WTC11 (cell line): ENCODE results near the gene RETSAT. TPM values are rescaled to one million over a fixed set of nuclear protein-coding genes. Genes with fewer than 3 reads are reported as not detected.

ENCODE experiments used
- ATAC-seq: fragments of 200-7000 bp; cut with Tn5 transposase; 2 replicates; pipeline ENCODE4 v1.10.0; 2021; ENCODE audit warnings: mild to moderate bottlenecking, moderate library complexity
- CTCF ChIA-PET: fragments of 300-600 bp; sonication (Branson Sonifier 250); formaldehyde crosslinking; loops from one replicate; lab custom pipeline; 2021; ENCODE audit warnings: antibody characterized with exemption; lab: Charles Lee
- POLR2A ChIA-PET: fragments of 350-600 bp; sonication (Branson Sonifier 250); formaldehyde crosslinking; loops from one replicate; lab custom pipeline; 2021; ENCODE audit warnings: antibody characterized with exemption; lab: Charles Lee
- DNase-seq: peaks from one replicate; pipeline ENCODE4 v3.0.0; 2021; ENCODE audit warnings: low spot score
- H3K27ac Mint-ChIP-seq: 2 replicates; pipeline ENCODE4 v1.8.0; 2021; ENCODE audit warnings: mixed read lengths
- H3K27me3 Mint-ChIP-seq: 2 replicates; pipeline ENCODE4 v1.8.0; 2021; ENCODE audit warnings: low read depth, mild to moderate bottlenecking, moderate library complexity, mixed read lengths
- H3K36me3 Mint-ChIP-seq: 2 replicates; pipeline ENCODE4 v1.8.0; 2021; ENCODE audit warnings: mixed read lengths
- H3K4me1 Mint-ChIP-seq: 2 replicates; pipeline ENCODE4 v1.8.0; 2022; ENCODE audit warnings: mixed read lengths
- H3K4me3 Mint-ChIP-seq: 2 replicates; pipeline ENCODE4 v1.8.0; 2021; ENCODE audit warnings: mild to moderate bottlenecking, moderate library complexity, mixed read lengths
- H3K9me3 Mint-ChIP-seq: 2 replicates; pipeline ENCODE4 v1.8.0; 2021; ENCODE audit warnings: mixed read lengths
- CBFB ChIP-seq: sonication (generic); formaldehyde crosslinking; IDR thresholded peaks from 2 replicates; pipeline ENCODE4 v1.8.1; 2022; ENCODE audit warnings: mild to moderate bottlenecking, low read depth, missing genetic modification reagents
- CREB1 ChIP-seq: sonication (generic); formaldehyde crosslinking; IDR thresholded peaks from 2 replicates; pipeline ENCODE4 v1.8.0; 2023; ENCODE audit warnings: mild to moderate bottlenecking, missing genetic modification reagents
- CREM ChIP-seq: sonication (generic); formaldehyde crosslinking; IDR thresholded peaks from 2 replicates; pipeline ENCODE4 v1.8.1; 2022; ENCODE audit warnings: mild to moderate bottlenecking, missing genetic modification reagents, moderate library complexity
- EMX1 ChIP-seq: fragments of 250-450 bp; sonication (Bioruptor Pico); IDR thresholded peaks from 2 replicates; pipeline ENCODE4 v1.8.0; 2021; ENCODE audit warnings: mild to moderate bottlenecking
- GABPB1 ChIP-seq: sonication (generic); formaldehyde crosslinking; IDR thresholded peaks from 2 replicates; pipeline ENCODE4 v1.8.1; 2023; ENCODE audit warnings: mild to moderate bottlenecking, missing genetic modification reagents
- HMGA2 ChIP-seq: fragments of 250-450 bp; sonication (Bioruptor Pico); IDR thresholded peaks from 2 replicates; pipeline ENCODE4 v1.4.0; 2021; ENCODE audit warnings: mild to moderate bottlenecking, moderate library complexity
- IRF2 ChIP-seq: sonication (generic); formaldehyde crosslinking; IDR thresholded peaks from 2 replicates; pipeline ENCODE4 v1.8.0; 2022; ENCODE audit warnings: low read depth, missing genetic modification reagents, borderline replicate concordance
- JUN ChIP-seq: sonication (generic); formaldehyde crosslinking; IDR thresholded peaks from 2 replicates; pipeline ENCODE4 v1.8.0; 2023; ENCODE audit warnings: mild to moderate bottlenecking, missing genetic modification reagents
- MXD4 ChIP-seq: fragments of 250-450 bp; sonication (Bioruptor Pico); IDR thresholded peaks from 2 replicates; pipeline ENCODE4 v1.8.0; 2021; ENCODE audit warnings: mild to moderate bottlenecking, moderate library complexity, borderline replicate concordance
- MYBL2 ChIP-seq: sonication (generic); formaldehyde crosslinking; IDR thresholded peaks from 2 replicates; pipeline ENCODE4 v1.8.1; 2023; ENCODE audit warnings: mild to moderate bottlenecking, moderate library complexity, missing genetic modification reagents
- NFATC4 ChIP-seq: fragments of 250-450 bp; sonication (Bioruptor Pico); IDR thresholded peaks from 2 replicates; pipeline ENCODE4 v1.9.0; 2021; ENCODE audit warnings: mild to moderate bottlenecking
- NFE2L1 ChIP-seq: sonication (generic); formaldehyde crosslinking; IDR thresholded peaks from 2 replicates; pipeline ENCODE4 v1.8.1; 2023; ENCODE audit warnings: missing genetic modification reagents
- NFYB ChIP-seq: sonication (generic); formaldehyde crosslinking; conservative IDR thresholded peaks from 2 replicates; pipeline ENCODE4 v1.8.0; 2022; ENCODE audit warnings: low read depth, missing genetic modification reagents
- SMAD3 ChIP-seq: sonication (generic); formaldehyde crosslinking; IDR thresholded peaks from 2 replicates; pipeline ENCODE4 v1.8.0; 2022; ENCODE audit warnings: missing genetic modification reagents, mild to moderate bottlenecking, borderline replicate concordance
- SMAD4 ChIP-seq: sonication (generic); formaldehyde crosslinking; IDR thresholded peaks from 2 replicates; pipeline ENCODE4 v1.8.0; 2022; ENCODE audit warnings: mild to moderate bottlenecking, missing genetic modification reagents
- SP1 ChIP-seq: sonication (generic); formaldehyde crosslinking; conservative IDR thresholded peaks from 2 replicates; pipeline ENCODE4 v1.8.1; 2022; ENCODE audit warnings: missing genetic modification reagents
- TCF7 ChIP-seq: sonication (generic); formaldehyde crosslinking; IDR thresholded peaks from 2 replicates; pipeline ENCODE4 v1.8.0; 2022; ENCODE audit warnings: mild to moderate bottlenecking, low read depth, missing genetic modification reagents, moderate library complexity
- ZNF423 ChIP-seq: fragments of 250-450 bp; sonication (Bioruptor Pico); IDR thresholded peaks from 2 replicates; pipeline ENCODE4 v2.1.2; 2022; ENCODE audit warnings: mild to moderate bottlenecking, moderate library complexity
- total RNA-seq: library from RNA; stranded (reverse); gene quantifications from 3 replicates; pipeline ENCODE4 v1.2.3, GENCODE V29; 2021
- TF ChIP-seq, protein P1 (sequence below): fragments of 200-600 bp; IDR thresholded peaks from 2 replicates; pipeline ENCODE4 v1.8.0; 2022; ENCODE audit warnings: antibody characterized with exemption
- TF ChIP-seq, protein P2 (sequence below): sonication (generic); formaldehyde crosslinking; IDR thresholded peaks from 2 replicates; pipeline ENCODE4 v1.8.0; 2023; ENCODE audit warnings: missing genetic modification reagents, mild to moderate bottlenecking, borderline replicate concordance
- TF ChIP-seq, protein P3 (sequence below): sonication (generic); formaldehyde crosslinking; IDR thresholded peaks from 2 replicates; pipeline ENCODE4 v1.8.0; 2023; ENCODE audit warnings: missing genetic modification reagents
- TF ChIP-seq, protein P4 (sequence below): fragments of 250-450 bp; sonication (Bioruptor Pico); IDR thresholded peaks from 2 replicates; pipeline ENCODE4 v1.9.0; 2021; ENCODE audit warnings: mild to moderate bottlenecking
- TF ChIP-seq, protein P5 (sequence below): sonication (generic); formaldehyde crosslinking; IDR thresholded peaks from 2 replicates; pipeline ENCODE4 v1.8.0; 2022; ENCODE audit warnings: mild to moderate bottlenecking, missing genetic modification reagents
- TF ChIP-seq, protein P6 (sequence below): sonication (generic); formaldehyde crosslinking; IDR thresholded peaks from 2 replicates; pipeline ENCODE4 v1.8.1; 2023; ENCODE audit warnings: mild to moderate bottlenecking, missing genetic modification reagents

RETSAT gene
- total RNA-seq, 1 experiment from 2014 or later = 24.4 TPM

DNA sequence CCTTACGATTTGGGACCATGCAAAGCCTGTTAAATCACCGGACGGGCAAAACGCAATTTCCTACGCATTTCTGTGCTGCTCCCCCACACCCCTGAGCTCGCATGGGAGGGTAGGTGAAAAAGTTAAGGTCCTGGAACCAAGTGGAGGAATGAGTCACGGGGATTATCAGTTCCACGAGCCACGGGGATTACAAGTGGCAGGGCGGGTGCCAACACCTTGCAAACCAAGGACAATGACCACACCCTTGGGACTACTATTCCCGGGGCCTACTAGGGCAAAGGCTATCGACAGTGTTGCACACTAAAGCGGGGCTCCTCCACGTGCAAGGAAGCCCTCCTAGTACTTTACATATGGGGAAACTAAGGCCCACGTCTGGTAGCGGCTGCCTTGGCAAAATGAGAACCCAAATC, 447 bp downstream of the RETSAT start (continued):
- TF ChIP-seq, protein P1, sequence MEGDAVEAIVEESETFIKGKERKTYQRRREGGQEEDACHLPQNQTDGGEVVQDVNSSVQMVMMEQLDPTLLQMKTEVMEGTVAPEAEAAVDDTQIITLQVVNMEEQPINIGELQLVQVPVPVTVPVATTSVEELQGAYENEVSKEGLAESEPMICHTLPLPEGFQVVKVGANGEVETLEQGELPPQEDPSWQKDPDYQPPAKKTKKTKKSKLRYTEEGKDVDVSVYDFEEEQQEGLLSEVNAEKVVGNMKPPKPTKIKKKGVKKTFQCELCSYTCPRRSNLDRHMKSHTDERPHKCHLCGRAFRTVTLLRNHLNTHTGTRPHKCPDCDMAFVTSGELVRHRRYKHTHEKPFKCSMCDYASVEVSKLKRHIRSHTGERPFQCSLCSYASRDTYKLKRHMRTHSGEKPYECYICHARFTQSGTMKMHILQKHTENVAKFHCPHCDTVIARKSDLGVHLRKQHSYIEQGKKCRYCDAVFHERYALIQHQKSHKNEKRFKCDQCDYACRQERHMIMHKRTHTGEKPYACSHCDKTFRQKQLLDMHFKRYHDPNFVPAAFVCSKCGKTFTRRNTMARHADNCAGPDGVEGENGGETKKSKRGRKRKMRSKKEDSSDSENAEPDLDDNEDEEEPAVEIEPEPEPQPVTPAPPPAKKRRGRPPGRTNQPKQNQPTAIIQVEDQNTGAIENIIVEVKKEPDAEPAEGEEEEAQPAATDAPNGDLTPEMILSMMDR = no peak
- TF ChIP-seq MXD4 (CRISPR knock-in tag) = no peak
- TF ChIP-seq SMAD3 (CRISPR knock-in tag) = no peak
- TF ChIP-seq HMGA2 (CRISPR knock-in tag) = no peak
- TF ChIP-seq, protein P2, sequence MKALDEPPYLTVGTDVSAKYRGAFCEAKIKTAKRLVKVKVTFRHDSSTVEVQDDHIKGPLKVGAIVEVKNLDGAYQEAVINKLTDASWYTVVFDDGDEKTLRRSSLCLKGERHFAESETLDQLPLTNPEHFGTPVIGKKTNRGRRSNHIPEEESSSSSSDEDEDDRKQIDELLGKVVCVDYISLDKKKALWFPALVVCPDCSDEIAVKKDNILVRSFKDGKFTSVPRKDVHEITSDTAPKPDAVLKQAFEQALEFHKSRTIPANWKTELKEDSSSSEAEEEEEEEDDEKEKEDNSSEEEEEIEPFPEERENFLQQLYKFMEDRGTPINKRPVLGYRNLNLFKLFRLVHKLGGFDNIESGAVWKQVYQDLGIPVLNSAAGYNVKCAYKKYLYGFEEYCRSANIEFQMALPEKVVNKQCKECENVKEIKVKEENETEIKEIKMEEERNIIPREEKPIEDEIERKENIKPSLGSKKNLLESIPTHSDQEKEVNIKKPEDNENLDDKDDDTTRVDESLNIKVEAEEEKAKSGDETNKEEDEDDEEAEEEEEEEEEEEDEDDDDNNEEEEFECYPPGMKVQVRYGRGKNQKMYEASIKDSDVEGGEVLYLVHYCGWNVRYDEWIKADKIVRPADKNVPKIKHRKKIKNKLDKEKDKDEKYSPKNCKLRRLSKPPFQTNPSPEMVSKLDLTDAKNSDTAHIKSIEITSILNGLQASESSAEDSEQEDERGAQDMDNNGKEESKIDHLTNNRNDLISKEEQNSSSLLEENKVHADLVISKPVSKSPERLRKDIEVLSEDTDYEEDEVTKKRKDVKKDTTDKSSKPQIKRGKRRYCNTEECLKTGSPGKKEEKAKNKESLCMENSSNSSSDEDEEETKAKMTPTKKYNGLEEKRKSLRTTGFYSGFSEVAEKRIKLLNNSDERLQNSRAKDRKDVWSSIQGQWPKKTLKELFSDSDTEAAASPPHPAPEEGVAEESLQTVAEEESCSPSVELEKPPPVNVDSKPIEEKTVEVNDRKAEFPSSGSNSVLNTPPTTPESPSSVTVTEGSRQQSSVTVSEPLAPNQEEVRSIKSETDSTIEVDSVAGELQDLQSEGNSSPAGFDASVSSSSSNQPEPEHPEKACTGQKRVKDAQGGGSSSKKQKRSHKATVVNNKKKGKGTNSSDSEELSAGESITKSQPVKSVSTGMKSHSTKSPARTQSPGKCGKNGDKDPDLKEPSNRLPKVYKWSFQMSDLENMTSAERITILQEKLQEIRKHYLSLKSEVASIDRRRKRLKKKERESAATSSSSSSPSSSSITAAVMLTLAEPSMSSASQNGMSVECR (CRISPR knock-in tag) = no peak
- no peak for TF ChIP-seq SP1 (CRISPR knock-in tag)
- TF ChIP-seq, protein P3, sequence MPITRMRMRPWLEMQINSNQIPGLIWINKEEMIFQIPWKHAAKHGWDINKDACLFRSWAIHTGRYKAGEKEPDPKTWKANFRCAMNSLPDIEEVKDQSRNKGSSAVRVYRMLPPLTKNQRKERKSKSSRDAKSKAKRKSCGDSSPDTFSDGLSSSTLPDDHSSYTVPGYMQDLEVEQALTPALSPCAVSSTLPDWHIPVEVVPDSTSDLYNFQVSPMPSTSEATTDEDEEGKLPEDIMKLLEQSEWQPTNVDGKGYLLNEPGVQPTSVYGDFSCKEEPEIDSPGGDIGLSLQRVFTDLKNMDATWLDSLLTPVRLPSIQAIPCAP = no peak
- no peak for TF ChIP-seq JUN (CRISPR knock-in tag)
- TF ChIP-seq SMAD4 = no peak

DNA sequence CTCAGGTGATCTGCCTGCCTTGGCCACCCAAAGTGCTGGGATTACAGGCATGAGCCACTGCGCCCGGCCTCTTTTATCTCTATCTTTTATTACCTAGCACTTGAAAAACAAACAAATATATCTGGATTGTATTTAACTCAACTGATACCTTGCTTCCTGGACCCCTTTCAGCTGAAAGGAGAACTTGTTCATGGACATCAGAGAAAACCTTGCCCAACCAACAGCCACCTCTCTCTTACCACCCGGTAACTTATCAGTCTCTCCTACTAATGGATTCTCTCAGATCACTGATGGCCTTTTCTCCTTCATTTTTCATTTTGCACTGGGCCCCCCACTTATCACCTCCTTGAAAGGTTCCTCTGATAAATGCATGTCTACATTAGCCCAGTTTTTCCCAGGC, 6.7 kb downstream of the RETSAT start:
- no peak for TF ChIP-seq MYBL2 (CRISPR knock-in tag)
- no peak for TF ChIP-seq IRF2 (CRISPR knock-in tag)
- TF ChIP-seq, protein P4, sequence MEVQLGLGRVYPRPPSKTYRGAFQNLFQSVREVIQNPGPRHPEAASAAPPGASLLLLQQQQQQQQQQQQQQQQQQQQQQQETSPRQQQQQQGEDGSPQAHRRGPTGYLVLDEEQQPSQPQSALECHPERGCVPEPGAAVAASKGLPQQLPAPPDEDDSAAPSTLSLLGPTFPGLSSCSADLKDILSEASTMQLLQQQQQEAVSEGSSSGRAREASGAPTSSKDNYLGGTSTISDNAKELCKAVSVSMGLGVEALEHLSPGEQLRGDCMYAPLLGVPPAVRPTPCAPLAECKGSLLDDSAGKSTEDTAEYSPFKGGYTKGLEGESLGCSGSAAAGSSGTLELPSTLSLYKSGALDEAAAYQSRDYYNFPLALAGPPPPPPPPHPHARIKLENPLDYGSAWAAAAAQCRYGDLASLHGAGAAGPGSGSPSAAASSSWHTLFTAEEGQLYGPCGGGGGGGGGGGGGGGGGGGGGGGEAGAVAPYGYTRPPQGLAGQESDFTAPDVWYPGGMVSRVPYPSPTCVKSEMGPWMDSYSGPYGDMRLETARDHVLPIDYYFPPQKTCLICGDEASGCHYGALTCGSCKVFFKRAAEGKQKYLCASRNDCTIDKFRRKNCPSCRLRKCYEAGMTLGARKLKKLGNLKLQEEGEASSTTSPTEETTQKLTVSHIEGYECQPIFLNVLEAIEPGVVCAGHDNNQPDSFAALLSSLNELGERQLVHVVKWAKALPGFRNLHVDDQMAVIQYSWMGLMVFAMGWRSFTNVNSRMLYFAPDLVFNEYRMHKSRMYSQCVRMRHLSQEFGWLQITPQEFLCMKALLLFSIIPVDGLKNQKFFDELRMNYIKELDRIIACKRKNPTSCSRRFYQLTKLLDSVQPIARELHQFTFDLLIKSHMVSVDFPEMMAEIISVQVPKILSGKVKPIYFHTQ (CRISPR knock-in tag) = no peak
- TF ChIP-seq, protein P5, sequence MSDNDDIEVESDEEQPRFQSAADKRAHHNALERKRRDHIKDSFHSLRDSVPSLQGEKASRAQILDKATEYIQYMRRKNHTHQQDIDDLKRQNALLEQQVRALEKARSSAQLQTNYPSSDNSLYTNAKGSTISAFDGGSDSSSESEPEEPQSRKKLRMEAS (CRISPR knock-in tag) = no peak
- TF ChIP-seq TCF7 (CRISPR knock-in tag) = no peak
- TF ChIP-seq NFYB (CRISPR knock-in tag) = no peak
- TF ChIP-seq NFATC4 = no peak
- no peak for TF ChIP-seq CBFB
- no peak for TF ChIP-seq EMX1 (CRISPR knock-in tag)
- TF ChIP-seq CREM (CRISPR knock-in tag) = no peak
- no peak for TF ChIP-seq ZNF423 (CRISPR knock-in tag)
- TF ChIP-seq CREB1 = no peak
- TF ChIP-seq NFE2L1 (CRISPR knock-in tag) = no peak
- TF ChIP-seq, protein P6, sequence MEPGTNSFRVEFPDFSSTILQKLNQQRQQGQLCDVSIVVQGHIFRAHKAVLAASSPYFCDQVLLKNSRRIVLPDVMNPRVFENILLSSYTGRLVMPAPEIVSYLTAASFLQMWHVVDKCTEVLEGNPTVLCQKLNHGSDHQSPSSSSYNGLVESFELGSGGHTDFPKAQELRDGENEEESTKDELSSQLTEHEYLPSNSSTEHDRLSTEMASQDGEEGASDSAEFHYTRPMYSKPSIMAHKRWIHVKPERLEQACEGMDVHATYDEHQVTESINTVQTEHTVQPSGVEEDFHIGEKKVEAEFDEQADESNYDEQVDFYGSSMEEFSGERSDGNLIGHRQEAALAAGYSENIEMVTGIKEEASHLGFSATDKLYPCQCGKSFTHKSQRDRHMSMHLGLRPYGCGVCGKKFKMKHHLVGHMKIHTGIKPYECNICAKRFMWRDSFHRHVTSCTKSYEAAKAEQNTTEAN = no peak
- TF ChIP-seq GABPB1 = no peak
- POLR2A ChIA-PET = no interaction called here

More for the DNA sequence above, 6.7 kb downstream of the RETSAT start:
- CTCF ChIA-PET = interaction anchor here (1.3 kb wide), 1 partner anchor 281 kb away, joined by 4 read pairs; no protein-coding TSS in a partner anchor
- DNase-seq = no peak
- H3K4me1 Mint-ChIP-seq = peaks cover 5% of the 10 kb centered on the region; the same call in 1 of the 2 replicates
- H3K36me3 Mint-ChIP-seq = peaks cover 33% of the 10 kb centered on the region
- ATAC-seq = no peak
- no peak overlapping the region for H3K4me3 Mint-ChIP-seq
- H3K9me3 Mint-ChIP-seq = no peaks in the 10 kb centered on the region
- H3K27me3 Mint-ChIP-seq = no peaks in the 10 kb centered on the region
- no peak overlapping the region for H3K27ac Mint-ChIP-seq
